A673 (cell line): ENCODE measurements around the gene SPIRE2.

Source experiments
- EZH2 ChIP-seq: fragments of 200-600 bp; sonication (generic); IDR thresholded peaks from 2 replicates; pipeline ENCODE4 v1.6.1; 2017; ENCODE audit warnings: borderline replicate concordance, low read depth, mild to moderate bottlenecking, mixed read lengths, antibody characterized with exemption, low read length; ENCODE audit not compliant: poor library complexity, severe bottlenecking
- TF ChIP-seq, protein P1 (sequence below): fragments of 300-800, 200-600 bp; sonication (generic); conservative IDR thresholded peaks from 2 replicates; pipeline ENCODE4 v1.5.1; 2017; ENCODE audit warnings: low read depth, mild to moderate bottlenecking, antibody characterized with exemption, low read length, moderate library complexity, mixed read lengths

DNA sequence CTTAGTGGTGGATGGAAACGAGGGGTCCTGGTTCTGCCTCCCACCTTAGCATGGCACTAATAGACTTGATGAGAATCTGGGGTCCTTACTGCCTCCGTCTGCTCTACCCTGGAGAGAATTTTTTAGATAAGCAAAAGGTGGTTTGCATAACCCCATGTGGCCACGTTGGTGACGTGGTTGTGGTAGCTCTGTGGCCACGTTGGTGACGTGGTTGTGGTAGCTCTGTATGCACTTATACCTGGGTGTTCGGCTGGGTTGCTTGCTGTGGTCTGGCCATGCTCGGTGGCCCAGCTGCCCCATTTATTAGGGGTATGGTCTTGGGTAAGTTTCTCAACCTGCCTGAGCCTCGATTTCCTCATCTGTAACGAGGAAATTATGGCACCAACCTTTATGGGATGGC, 13.0 kb downstream of the SPIRE2 start:
- TF ChIP-seq EZH2: no peak
- TF ChIP-seq, protein P1, sequence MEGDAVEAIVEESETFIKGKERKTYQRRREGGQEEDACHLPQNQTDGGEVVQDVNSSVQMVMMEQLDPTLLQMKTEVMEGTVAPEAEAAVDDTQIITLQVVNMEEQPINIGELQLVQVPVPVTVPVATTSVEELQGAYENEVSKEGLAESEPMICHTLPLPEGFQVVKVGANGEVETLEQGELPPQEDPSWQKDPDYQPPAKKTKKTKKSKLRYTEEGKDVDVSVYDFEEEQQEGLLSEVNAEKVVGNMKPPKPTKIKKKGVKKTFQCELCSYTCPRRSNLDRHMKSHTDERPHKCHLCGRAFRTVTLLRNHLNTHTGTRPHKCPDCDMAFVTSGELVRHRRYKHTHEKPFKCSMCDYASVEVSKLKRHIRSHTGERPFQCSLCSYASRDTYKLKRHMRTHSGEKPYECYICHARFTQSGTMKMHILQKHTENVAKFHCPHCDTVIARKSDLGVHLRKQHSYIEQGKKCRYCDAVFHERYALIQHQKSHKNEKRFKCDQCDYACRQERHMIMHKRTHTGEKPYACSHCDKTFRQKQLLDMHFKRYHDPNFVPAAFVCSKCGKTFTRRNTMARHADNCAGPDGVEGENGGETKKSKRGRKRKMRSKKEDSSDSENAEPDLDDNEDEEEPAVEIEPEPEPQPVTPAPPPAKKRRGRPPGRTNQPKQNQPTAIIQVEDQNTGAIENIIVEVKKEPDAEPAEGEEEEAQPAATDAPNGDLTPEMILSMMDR: no peak
